GM08714 (cell line): ENCODE measurements around the gene ABHD16A.

ENCODE experiments used
- H3K4me3 ChIP-seq: fragments of 200-500 bp; sonication (Bioruptor generic); 2 replicates; pipeline ENCODE4 v1.5.1; 2014; ENCODE audit warnings: mild to moderate bottlenecking, low read length, inconsistent platforms
- ZNF274 ChIP-seq: IDR thresholded peaks from 2 replicates; pipeline ENCODE4 v1.6.1; 2012; ENCODE audit warnings: mild to moderate bottlenecking, low read depth, low read length

Gene ABHD16A

GRCh38 chr6:31661262-31662123 is 41.6 kb downstream of the ABHD16A start:
- peak overlapping the region; percentile 76; the same call in 1 of the 2 replicates for H3K4me3 ChIP-seq
- TF ChIP-seq ZNF274: no peak

- peak within 1 kb of the TSS; percentile 76 for H3K4me3 ChIP-seq
Observed at GRCh38 chr6:31660381-31661261, 42.5 kb downstream of the ABHD16A start, which contains the start of gene C6orf47. Gene C6orf47, minus strand, starts transcription at chr6:31660778. Its CDS starts 831 bp downstream, at chr6:31659947.

GRCh38 chr6:31659649-31660380 is 43.3 kb downstream of the ABHD16A start:
- H3K4me3 ChIP-seq: peak overlapping the region; percentile 76
- TF ChIP-seq ZNF274: no peak

More at GRCh38 chr6:31660381-31661261, 42.5 kb downstream of the ABHD16A start, which contains the start of gene C6orf47:
- TF ChIP-seq ZNF274: no peak

- H3K4me3 ChIP-seq: peak overlapping the region; percentile 76; the same call in 1 of the 2 replicates
- TF ChIP-seq ZNF274: no peak
Observed at GRCh38 chr6:31658983-31659648, 44.0 kb downstream of the ABHD16A start.

- no peak for TF ChIP-seq ZNF274
- no peak overlapping the region for H3K4me3 ChIP-seq
Observed at GRCh38 chr6:31658158-31658688, 44.9 kb downstream of the ABHD16A start.

- no peak for TF ChIP-seq ZNF274
- no peak overlapping the region for H3K4me3 ChIP-seq
Observed at GRCh38 chr6:31657406-31658157, 45.5 kb downstream of the ABHD16A start.

GRCh38 chr6:31655349-31656237 is 47.5 kb downstream of the ABHD16A start, which contains the start of gene APOM:
Gene APOM, plus strand, starts transcription at chr6:31655894. Its CDS starts 73 bp downstream, at chr6:31655967.
- TF ChIP-seq ZNF274: no peak
- H3K4me3 ChIP-seq: no peak within 1 kb of the TSS

- no peak overlapping the region for H3K4me3 ChIP-seq
- TF ChIP-seq ZNF274: no peak
Observed at GRCh38 chr6:31654574-31655348, 48.4 kb downstream of the ABHD16A start.

- peak overlapping the region; percentile 71 for H3K4me3 ChIP-seq
- TF ChIP-seq ZNF274: no peak
Observed at GRCh38 chr6:31652925-31653724, 50.0 kb downstream of the ABHD16A start.
